Heart left ventricle (tissue), 16 donors: ENCODE measurements around the gene MAN1C1. TPM values are rescaled to one million over a fixed set of nuclear protein-coding genes. Genes with fewer than 3 reads are reported as not detected.
A peak's percentile ranks its signal among the peaks of the same experiment; 100 is the strongest.

Source experiments
- ATAC-seq, 4 donors: fragments of 200-7000 bp; cut with Tn5 transposase; one replicate each; pipeline ENCODE4 v1.9.1; 2020 to 2022; ENCODE audit warnings: moderate library complexity in 4 of 4, mild to moderate bottlenecking in 3 of 4, moderate number of reproducible peaks in 1 of 4
- DNase-seq, 5 donors: peaks; one replicate each; pipeline ENCODE4 v3.0.0-alpha.2; 2020
- H3K27ac ChIP-seq, 12 donors: fragments of 200-600 bp; sonication (generic) in 4 of 12; one replicate each; pipeline versions ENCODE4 v1.5.0 to v1.8.0; 2016 to 2022; ENCODE audit warnings: mild to moderate bottlenecking in 2 of 12
- H3K27me3 ChIP-seq, 9 donors: fragments of 200-600 bp; sonication (generic) in 2 of 9; one replicate each; pipeline versions ENCODE4 v1.5.1 to v1.8.0; 2016 to 2022; ENCODE audit warnings: mild to moderate bottlenecking in 3 of 9
- H3K36me3 ChIP-seq, 9 donors: fragments of 200-600 bp; sonication (generic) in 2 of 9; one replicate each; pipeline versions ENCODE4 v1.5.0 to v1.8.0; 2018 to 2022; ENCODE audit warnings: mild to moderate bottlenecking in 2 of 9
- H3K4me1 ChIP-seq, 12 donors: fragments of 200-600 bp; sonication (generic) in 4 of 12; one replicate each; pipeline versions ENCODE4 v1.5.0 to v1.8.0; 2016 to 2022; ENCODE audit warnings: mild to moderate bottlenecking in 3 of 12
- H3K4me3 ChIP-seq, 12 donors: fragments of 200-600 bp; sonication (generic) in 4 of 12; one replicate each; pipeline versions ENCODE4 v1.5.0 to v1.8.0; 2017 to 2022; ENCODE audit warnings: mild to moderate bottlenecking in 9 of 12, moderate library complexity in 4 of 12
- H3K9me3 ChIP-seq, 12 donors: fragments of 200-600 bp; sonication (generic) in 4 of 12; one replicate each; pipeline versions ENCODE4 v1.5.0 to v1.8.0; 2016 to 2022; ENCODE audit warnings: mild to moderate bottlenecking in 1 of 12
- CTCF ChIP-seq, 12 donors: fragments of 200-600 bp; sonication (generic) in 4 of 12; IDR thresholded peaks; one replicate each; pipeline versions ENCODE4 v1.5.0 to v1.8.0; 2018 to 2022; ENCODE audit warnings: antibody characterized with exemption in 12 of 12, mild to moderate bottlenecking in 5 of 12
- POLR2A ChIP-seq, 2 donors: fragments of 450-650 bp; IDR thresholded peaks; one replicate each; pipeline ENCODE4 v1.6.1; 2017; ENCODE audit warnings: antibody characterized with exemption in 2 of 2, mild to moderate bottlenecking in 2 of 2, moderate library complexity in 2 of 2
- WGBS, 4 donors: extraction: QIAGEN DNeasy Blood & Tissue Kit in 2 of 4; methylation state at CpG; one replicate each; pipeline versions ENCODE4 v1.1.5 to v1.1.7; 2013 to 2018; 5-methylcytosine and 5-hydroxymethylcytosine counted together
- intact Hi-C, 10 donors: fragments of 100-400 bp; cut with DNase I; formaldehyde crosslinking; loops; one replicate each; pipeline versions ENCODE4 v1.11.1 to v1.14.2; 2022
- polyA plus RNA-seq, 2 donors: library from polyadenylated mRNA; stranded (reverse); fragments of 200-250 nt; gene quantifications; one replicate each; pipeline ENCODE4 v1.2.3, GENCODE V29; 2013
- total RNA-seq, 9 donors: library from RNA; depleted of rRNA in 2 of 9; stranded (reverse); fragments of >200 nt in 2 of 9; fragmentation: NEBNext Ultra II Directional in 3 of 9; extraction: Animal tissue kit (Norgen Biotek cat#: 25700) in 3 of 9; gene quantifications; one replicate each; pipeline versions ENCODE4 v1.1.0 to v1.2.4, GENCODE V29; 2016 to 2023
- donor health status: ischemic (EF 13 %, LVEDD 7.1; RV severe dilation, severe dysfunction).
- donor health status: healthy with polysubstance abuse.
- donor health status: DM: no; HTN: yes; CAD: no.
- donor health status: DM: no; HTN: no; CAD: no.
- donor health status: ischemic (EF 25% LVEDD 6.9; RV normal size, moderate dysfunction).
- donor health status: ischemic (EF 25% LVEDD 5.7; RV mildly dilated, moderate dysfunction).
- donor health status: healthy.
- donor health status: DM: yes; HTN: yes; CAD: no.
- donor health status: ischemic (EF 35%, LVEDD 5.7; RV mildly dilated, moderate dysfunction).
- donor health status: nonischemic (EF 11% LVEDD 7.7; RV severe dilation, severe dysfunction).
- donor health status: DM: yes; HTN: yes; CAD: no.
- donor health status: PGD.
- donor health status: ischemic (EF 29% LVEDD 5.4; RV normal size, mild dysfunction).
- donor health status: nonischemic (EF 23%, LVEDD 6.1; RV moderate dilation, normal function).

The MAN1C1 gene
- total and polyA plus RNA-seq, 11 donors = 7.7 to 25.7 (median 14.7) TPM

GRCh38 chr1:25690396-25690956, 73.9 kb downstream of the MAN1C1 start:
- WGBS, 4 donors = 93 to 95% (median 94%) methylated on average over 13 of the region's 13 CpGs

DNA sequence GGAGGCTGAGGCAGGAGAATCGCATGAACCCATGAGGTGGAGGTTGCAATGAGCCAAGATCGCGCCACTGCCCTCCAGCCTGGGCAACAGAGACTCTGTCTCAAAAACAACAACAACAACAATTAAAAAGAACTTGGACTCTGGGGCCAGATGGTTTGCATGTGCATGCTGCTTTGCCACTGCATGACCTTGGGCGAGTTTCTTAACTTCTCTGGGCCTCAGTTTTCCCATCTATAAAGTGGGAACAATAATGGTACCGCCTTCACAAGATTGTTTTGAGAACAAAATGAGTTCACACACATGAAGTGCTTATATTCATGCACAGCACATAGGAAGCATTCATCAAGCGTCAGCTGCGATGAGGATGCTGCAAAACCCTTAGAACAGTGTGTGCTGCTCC, 74.6 kb downstream of the MAN1C1 start:
- intact Hi-C loops = loop anchor here in 4 of 10 donors (5.0 to 10.0 kb wide), 3 partner anchors 74 to 146 kb away; partner anchors contain the start of genes MAN1C1 (in 2 of the 4) and LDLRAP1 (in 1 of the 4)
- H3K9me3 ChIP-seq = no peaks in the 10 kb centered on the region
- no peak for TF ChIP-seq POLR2A (IDR thresholded peaks at IDR 0.05)
- TF ChIP-seq CTCF (IDR thresholded peaks at IDR 0.05) = no peak
- ATAC-seq = no peak
- no peak overlapping the region for H3K27ac ChIP-seq
- H3K27me3 ChIP-seq = no peaks in the 10 kb centered on the region
- no peak overlapping the region for H3K4me3 ChIP-seq
- WGBS, 4 donors = 95 to 98% (median 97%) methylated on average over 7 of the region's 7 CpGs
- peaks cover 0 to 3% (median 0%) of the 10 kb centered on the region in 9 donors for H3K36me3 ChIP-seq
- H3K4me1 ChIP-seq = peaks cover 6 to 58% (median 36%) of the 10 kb centered on the region in 12 donors
- DNase-seq = no peak

More at GRCh38 chr1:25690396-25690956, 73.9 kb downstream of the MAN1C1 start:
- Histone ChIP-seq H3K4me3 (no peak overlapping the region), H3K36me3 (peaks cover 0 to 3% (median 0%) of the 10 kb centered on the region in 9 donors), H3K4me1 (peaks cover 6 to 50% (median 29%) of the 10 kb centered on the region in 12 donors), H3K27me3 (no peaks in the 10 kb centered on the region), H3K27ac (no peak overlapping the region), H3K9me3 (no peaks in the 10 kb centered on the region)
- ATAC-seq (no peak), DNase-seq (no peak)
- intact Hi-C loops = loop anchor here in 4 of 10 donors (5.0 to 10.0 kb wide), 3 partner anchors 73 to 146 kb away; partner anchors contain the start of genes MAN1C1 (in 2 of the 4) and LDLRAP1 (in 1 of the 4)
- no peak for TF ChIP-seq CTCF (IDR thresholded peaks at IDR 0.05)
- TF ChIP-seq POLR2A (IDR thresholded peaks at IDR 0.05) = no peak

DNA sequence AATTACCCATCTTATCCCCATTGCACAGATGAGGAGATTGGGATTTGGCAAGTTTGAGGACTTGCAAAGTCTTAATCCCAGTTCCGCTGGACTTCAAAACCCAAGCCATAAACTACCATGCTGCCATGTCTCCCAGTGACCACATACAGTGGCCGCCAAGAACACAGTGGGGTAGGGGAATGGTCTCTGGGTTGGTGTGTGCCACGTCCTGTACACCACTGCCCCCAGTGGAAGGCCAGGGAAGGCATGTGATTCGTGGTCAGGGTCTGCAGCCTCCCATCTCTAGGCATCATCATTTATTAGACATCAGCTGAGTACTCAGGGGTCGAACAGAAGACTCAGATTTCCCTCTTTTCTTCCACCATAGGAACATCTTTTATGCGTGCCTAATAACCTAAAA, 76.0 kb downstream of the MAN1C1 start:
- H3K36me3 ChIP-seq = no peaks in the 10 kb centered on the region
- intact Hi-C loops = loop anchor here in 4 of 10 donors (5.0 to 10.0 kb wide), 3 partner anchors 75 to 148 kb away; partner anchors contain the start of genes MAN1C1 (in 2 of the 4) and LDLRAP1 (in 1 of the 4)
- H3K27me3 ChIP-seq = no peaks in the 10 kb centered on the region
- H3K4me3 ChIP-seq = no peak overlapping the region
- WGBS, 4 donors = 75 to 82% (median 79%) methylated on average over 4 to 6 of the region's 6 CpGs
- no peak overlapping the region for H3K27ac ChIP-seq
- H3K9me3 ChIP-seq = no peaks in the 10 kb centered on the region
- peaks cover 6 to 71% (median 41%) of the 10 kb centered on the region in 12 donors for H3K4me1 ChIP-seq
- TF ChIP-seq CTCF (IDR thresholded peaks at IDR 0.05) (peak in 10 of 12 donors; percentile 13 to 51 (median 34)), POLR2A (IDR thresholded peaks at IDR 0.05) (no peak)
- DNase-seq (no peak), ATAC-seq (no peak)

DNA sequence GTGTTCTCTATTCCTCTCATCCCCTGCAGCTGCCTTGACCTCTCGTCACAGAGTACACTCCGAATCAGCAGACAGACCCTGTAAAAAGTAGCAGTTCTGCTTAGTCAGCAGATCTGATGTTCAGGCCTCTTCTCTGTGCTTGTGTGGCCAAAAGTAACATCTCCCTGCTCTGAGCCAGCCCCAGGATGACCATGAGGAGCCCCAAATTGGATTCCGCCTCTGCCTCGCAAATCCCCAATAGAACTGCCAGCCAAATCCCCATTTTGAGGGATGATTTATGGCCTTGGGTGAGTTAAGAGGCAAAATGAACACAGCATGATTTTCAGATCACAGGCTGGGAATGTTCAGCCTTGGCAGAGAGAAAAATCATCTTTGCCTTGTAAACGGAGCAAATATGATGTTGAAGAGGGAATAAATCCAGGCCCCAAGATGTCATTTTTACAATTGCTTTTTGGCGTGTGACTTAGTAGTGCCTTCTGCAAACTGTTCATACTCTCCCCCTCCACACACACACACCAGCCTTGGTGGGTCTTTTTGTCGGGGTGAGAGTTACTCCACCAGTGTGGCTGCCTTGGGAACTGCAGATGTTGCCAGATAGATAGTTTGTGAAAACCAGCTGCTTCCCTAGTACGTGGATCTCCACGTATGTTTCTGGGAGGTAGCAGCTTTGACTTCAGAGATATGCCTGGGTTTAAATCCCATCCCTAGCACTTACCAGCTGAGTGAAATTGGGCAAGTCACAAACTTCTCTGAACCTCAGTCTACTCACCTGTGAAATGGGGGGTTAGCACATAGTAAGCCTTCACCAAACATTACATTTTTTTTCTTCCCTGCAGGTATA, 77.8 kb downstream of the MAN1C1 start:
- Histone ChIP-seq H3K4me1 (peaks cover 6 to 72% (median 45%) of the 10 kb centered on the region in 12 donors), H3K9me3 (no peaks in the 10 kb centered on the region), H3K27ac (peak overlapping the region; percentile 61 to 99 (median 86)), H3K4me3 (no peak overlapping the region), H3K36me3 (no peaks in the 10 kb centered on the region), H3K27me3 (no peaks in the 10 kb centered on the region)
- intact Hi-C loops = loop anchor here in 8 of 10 donors (1.0 to 10.0 kb wide), 7 partner anchors 37 to 150 kb away; partner anchors contain the start of genes MAN1C1 (in 4 of the 8) and LDLRAP1 (in 1 of the 8)
- ATAC-seq = peak in 2 of 4 donors; percentile 4
- DNase-seq = no peak
- TF ChIP-seq POLR2A (IDR thresholded peaks at IDR 0.05) = no peak
- no peak for TF ChIP-seq CTCF (IDR thresholded peaks at IDR 0.05)
- 55 to 68% (median 58%) methylated on average over 9 of the region's 9 CpGs for WGBS, 4 donors
